ENCODE measurements around the gene LOX. TPM values are rescaled to one million over a fixed set of nuclear protein-coding genes. Genes with fewer than 3 reads are reported as not detected.

The LOX gene
- total and polyA plus RNA-seq, 4 experiments from 2014 or later = 0.03 TPM; not detected in 3

DNA sequence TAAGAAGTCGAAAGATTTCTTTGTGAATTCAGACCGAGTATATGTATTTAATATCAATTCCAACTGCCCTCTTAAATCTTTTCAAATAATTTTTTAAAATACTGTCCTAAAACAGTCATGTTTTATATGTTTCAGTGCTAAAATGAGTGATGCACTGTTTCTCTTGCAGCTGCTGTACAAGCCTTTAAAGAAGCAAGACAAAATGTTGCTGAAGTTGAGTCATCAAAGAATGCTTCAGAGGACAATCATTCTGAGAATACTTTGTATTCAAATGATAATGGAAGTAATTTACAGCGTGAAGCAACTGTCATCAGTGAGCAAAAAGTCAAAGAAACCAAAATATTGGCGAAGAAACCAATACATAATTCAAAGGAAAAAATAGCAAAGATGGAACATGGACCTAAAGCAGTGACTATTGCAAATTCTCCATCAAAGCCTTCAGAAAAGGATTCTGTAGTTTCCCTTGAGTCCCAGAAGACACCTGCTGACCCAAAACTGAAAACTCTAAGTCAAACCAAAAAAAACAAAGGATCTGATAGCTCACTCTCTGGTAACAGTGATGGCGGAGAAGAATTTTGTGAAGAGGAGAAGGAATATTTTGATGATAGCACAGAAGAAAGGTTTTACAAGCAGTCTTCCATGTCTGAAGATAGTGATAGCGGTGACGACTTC lies 58.0 kb downstream of the LOX start:
- POLR2A ChIA-PET (ENCODE audit: partially characterized antibody) = no interaction called here
- Mint-ChIP-seq H3K4me3 (no peak overlapping the region), H3K27ac (peak overlapping the region in 2 of 7 donors; percentile 8 to 25), H3K4me1 (peaks cover 0 to 8% (median under 1%) of the 10 kb centered on the region in 4 donors), H3K36me3 (peaks cover 54 to 56% of the 10 kb centered on the region in 2 donors), H3K9me3 (peaks cover 0 to 4% (median 0%) of the 10 kb centered on the region in 8 donors), H3K27me3 (no peaks in the 10 kb centered on the region)
- CTCF ChIA-PET (ENCODE audit: partially characterized antibody) = no interaction called here
- Histone ChIP-seq H3K27me3 (ENCODE audit: insufficient read depth, low read length) (no peaks in the 10 kb centered on the region), H3K9me3 (ENCODE audit: control insufficient read depth in 1 of 2, low read length in 2 of 2) (no peaks in the 10 kb centered on the region), H3K4me3 (ENCODE audit: low read length in 2 of 2) (no peak overlapping the region), H3K27ac (ENCODE audit: low read depth, low read length) (no peak overlapping the region), H3K36me3 (ENCODE audit: insufficient read depth, low read length) (peaks cover 12% of the 10 kb centered on the region), H3K4me1 (ENCODE audit: insufficient read depth, low read length) (no peaks in the 10 kb centered on the region)
- DNase-seq = no peak
- intact Hi-C loops (cut with micrococcal nuclease) = no loop called here

DNA sequence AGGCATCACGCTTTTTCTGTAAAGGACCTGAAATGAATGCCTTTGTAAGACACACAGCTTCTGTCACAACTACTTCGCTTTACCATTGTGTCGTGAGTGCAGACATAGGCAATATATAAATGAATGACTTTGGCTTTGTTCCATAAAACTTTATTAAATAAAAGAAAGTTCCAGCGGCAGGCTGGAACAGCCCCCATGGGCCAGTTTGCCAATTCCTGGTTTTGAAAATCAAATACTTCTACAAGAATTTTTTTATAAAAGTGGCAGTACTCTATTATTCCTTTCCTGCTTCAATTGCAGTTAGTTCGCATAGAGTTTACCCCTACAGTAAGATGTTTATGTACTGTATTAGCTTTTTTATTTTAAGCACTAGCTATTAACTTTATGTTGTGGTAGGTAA lies 62.6 kb downstream of the LOX start:
- no peaks in the 10 kb centered on the region for H3K9me3 ChIP-seq (ENCODE audit: control insufficient read depth in 1 of 2, low read length in 2 of 2)
- H3K27ac ChIP-seq (ENCODE audit: low read depth, low read length) = no peak overlapping the region
- Mint-ChIP-seq H3K4me3 (no peak overlapping the region), H3K27me3 (no peaks in the 10 kb centered on the region), H3K36me3 (peaks cover 15 to 18% of the 10 kb centered on the region in 2 donors), H3K4me1 (peaks cover 0 to 12% (median 2%) of the 10 kb centered on the region in 4 donors), H3K27ac (no peak overlapping the region), H3K9me3 (no peaks in the 10 kb centered on the region)
- CTCF ChIA-PET (ENCODE audit: partially characterized antibody) = no interaction called here
- no peaks in the 10 kb centered on the region for H3K27me3 ChIP-seq (ENCODE audit: insufficient read depth, low read length)
- no peak overlapping the region for H3K4me3 ChIP-seq (ENCODE audit: low read length in 2 of 2)
- H3K36me3 ChIP-seq (ENCODE audit: insufficient read depth, low read length) = peaks cover under 1% of the 10 kb centered on the region
- H3K4me1 ChIP-seq (ENCODE audit: insufficient read depth, low read length) = no peaks in the 10 kb centered on the region
- POLR2A ChIA-PET (ENCODE audit: partially characterized antibody) = no interaction called here
- intact Hi-C loops (cut with micrococcal nuclease) = no loop called here
- no peak for DNase-seq

GRCh38 chr5:122014236-122014935 lies 63.7 kb downstream of the LOX start:
- H3K4me1 Mint-ChIP-seq = peaks cover 0 to 15% (median 7%) of the 10 kb centered on the region in 4 donors
- Histone ChIP-seq H3K36me3 (ENCODE audit: insufficient read depth, low read length) (no peaks in the 10 kb centered on the region), H3K4me1 (ENCODE audit: insufficient read depth, low read length) (no peaks in the 10 kb centered on the region), H3K27ac (ENCODE audit: low read depth, low read length) (no peak overlapping the region), H3K27me3 (ENCODE audit: insufficient read depth, low read length) (no peaks in the 10 kb centered on the region), H3K4me3 (ENCODE audit: low read length in 2 of 2) (no peak overlapping the region), H3K9me3 (ENCODE audit: control insufficient read depth in 1 of 2, low read length in 2 of 2) (no peaks in the 10 kb centered on the region)
- CTCF ChIA-PET (ENCODE audit: partially characterized antibody) = no interaction called here
- POLR2A ChIA-PET (ENCODE audit: partially characterized antibody) = no interaction called here
- H3K27me3 Mint-ChIP-seq = no peaks in the 10 kb centered on the region
- no peak overlapping the region for H3K4me3 Mint-ChIP-seq
- no peak overlapping the region for H3K27ac Mint-ChIP-seq
- no peak for DNase-seq
- peaks cover 13 to 16% of the 10 kb centered on the region in 2 donors for H3K36me3 Mint-ChIP-seq
- no peaks in the 10 kb centered on the region for H3K9me3 Mint-ChIP-seq
- intact Hi-C loops (cut with micrococcal nuclease) = no loop called here

Other genes starting within 250 kb of the LOX start
- gene FTMT, start 226.4 kb downstream of the LOX start, total RNA-seq = not detected
- not detected for gene FTMT, start 226.4 kb downstream of the LOX start, polyA plus RNA-seq
- gene SRFBP1, start 116.3 kb downstream of the LOX start, total RNA-seq = 10 to 100 TPM; 10.3 to 11.4 TPM
- 10 to 100 TPM in 1 of 2 donors, 1 to 10 TPM in 1; 7.9 to 12.9 TPM for gene SRFBP1, start 116.3 kb downstream of the LOX start, polyA plus RNA-seq
- gene ZNF474, start 51.3 kb upstream of the LOX start, total RNA-seq = under 1 TPM in 1 of 2 experiments, not detected in 1; 0.17 TPM
- under 1 TPM in 1 of 2 donors, not detected in 1; 0.30 TPM for gene ZNF474, start 51.3 kb upstream of the LOX start, polyA plus RNA-seq
- gene SNCAIP, start 234.0 kb upstream of the LOX start, total RNA-seq = not detected
- gene SNCAIP, start 234.0 kb upstream of the LOX start, polyA plus RNA-seq = not detected

Measured in CD4-positive, alpha-beta memory T cell (primary cell).